Raji (cell line): ENCODE data around the gene CSF2RB.

Experiments used
- POLR2A ChIP-seq: IDR thresholded peaks from 2 replicates; pipeline ENCODE4 v1.6.1; 2011; ENCODE audit warnings: low read depth, low read length, control low read depth; ENCODE audit not compliant: insufficient read depth

The CSF2RB gene

DNA sequence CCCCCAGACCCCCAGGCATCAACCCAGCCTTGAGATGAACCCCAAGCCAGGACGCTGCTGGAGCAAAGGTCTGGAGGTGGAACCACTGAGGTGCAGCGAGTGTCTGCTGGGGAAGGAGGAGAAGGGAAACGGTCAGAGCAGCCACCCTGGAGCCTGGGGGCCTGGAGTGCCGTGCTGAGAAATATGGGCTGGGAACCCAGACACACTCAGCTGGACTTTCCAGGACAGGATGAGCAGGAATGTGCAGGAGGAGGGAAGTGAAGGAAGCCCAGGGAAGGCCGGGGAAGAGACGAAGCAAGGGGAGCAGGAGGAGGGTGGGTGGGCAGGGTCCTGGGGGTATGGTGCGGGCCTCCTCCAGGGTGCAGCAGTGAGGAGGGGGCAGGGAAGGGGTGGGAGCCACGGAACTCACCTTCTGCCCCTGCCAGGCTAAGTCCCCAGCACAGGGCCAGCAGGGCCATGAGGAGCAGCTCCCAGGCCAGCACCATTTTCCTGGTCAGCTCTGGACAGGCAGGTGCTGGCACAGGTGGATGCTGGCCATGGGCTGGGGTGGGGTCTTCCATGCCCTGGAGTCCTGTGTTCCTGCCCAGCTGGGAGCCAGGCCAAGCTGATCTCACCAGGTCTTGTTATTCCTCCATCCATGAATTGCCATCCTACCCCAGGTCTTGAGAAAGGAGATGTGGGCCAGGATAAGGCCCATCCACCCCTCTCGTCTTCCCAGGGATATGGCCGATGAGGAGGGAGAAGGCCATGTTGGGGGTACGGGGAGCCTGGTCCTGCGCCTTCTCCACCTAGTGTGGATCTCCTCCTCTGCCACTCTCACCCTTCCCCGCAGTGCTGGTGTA, 40.0 kb downstream of the CSF2RB start:
- TF ChIP-seq POLR2A = no peak

DNA sequence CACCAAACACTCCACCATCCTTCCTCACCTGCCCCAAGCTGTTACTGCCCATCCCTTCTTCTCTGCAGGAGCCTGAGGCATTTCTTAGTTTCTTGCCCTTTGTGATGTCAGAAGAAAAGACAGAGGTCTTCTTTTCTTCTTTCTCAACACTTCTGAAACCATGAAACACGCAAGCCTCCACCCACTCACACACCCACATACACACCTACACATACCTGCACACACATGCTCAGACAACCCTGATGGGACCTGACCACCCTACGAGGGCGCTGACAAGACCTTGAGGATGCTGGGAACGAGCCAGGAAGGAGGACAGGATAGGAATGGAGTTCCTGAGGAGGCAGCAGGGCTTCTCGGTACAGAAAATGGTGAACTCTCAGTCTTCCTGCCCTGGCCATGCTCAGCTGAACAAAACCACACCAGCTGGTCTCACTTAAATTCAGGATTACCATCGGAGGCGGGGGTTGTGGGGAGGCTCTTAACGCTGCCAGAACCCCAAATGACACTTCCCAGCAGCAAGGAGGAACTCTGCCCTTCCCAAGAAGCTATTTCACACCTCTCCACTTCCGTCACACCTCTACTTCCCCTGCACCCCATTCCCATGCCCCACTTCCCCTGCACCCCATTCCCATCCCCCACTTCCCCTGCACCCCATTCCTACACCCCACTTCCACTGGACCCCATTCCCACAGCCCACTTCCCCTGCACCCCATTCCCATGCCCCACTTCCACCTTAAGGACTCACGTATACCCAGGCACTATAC, 41.0 kb downstream of the CSF2RB start:
- no peak for TF ChIP-seq POLR2A

DNA sequence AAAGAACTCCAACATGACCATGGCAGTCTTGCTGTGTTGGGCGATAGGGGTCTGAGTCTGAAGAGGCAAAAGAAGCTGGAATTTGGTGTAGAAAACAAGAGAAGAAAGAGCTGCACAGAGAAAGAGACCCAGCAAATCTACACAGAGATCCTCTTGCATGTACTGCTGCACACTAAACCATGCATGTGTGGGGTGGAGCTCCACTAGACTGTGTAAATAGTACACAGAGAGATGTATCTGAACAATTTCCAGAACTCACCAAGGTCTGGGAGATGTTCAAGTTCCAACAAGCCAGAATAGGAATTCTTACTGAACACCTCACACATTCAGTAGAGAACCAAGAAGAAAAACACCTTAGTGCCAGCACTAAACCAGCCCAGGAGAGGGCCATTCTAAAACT, 42.3 kb downstream of the CSF2RB start:
- no peak for TF ChIP-seq POLR2A

DNA sequence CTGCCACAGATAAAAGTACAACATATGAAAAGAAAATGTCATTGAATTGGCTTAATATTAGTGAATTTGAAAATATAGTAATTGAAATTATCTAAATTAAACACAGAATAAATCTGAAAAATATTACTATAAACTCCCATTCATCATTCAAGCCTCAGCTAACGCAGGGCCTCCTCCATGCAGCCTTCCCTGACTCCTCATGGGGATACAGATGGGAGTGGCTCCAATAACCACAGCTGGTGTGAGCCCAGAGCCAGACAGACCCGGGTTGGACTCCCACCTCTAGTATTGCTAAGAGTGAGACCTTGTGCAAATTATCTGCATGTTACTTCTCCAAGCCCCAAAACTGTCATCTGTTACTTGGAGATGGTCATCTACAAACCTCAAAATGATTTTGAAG, 44.9 kb downstream of the CSF2RB start:
- TF ChIP-seq POLR2A = no peak

DNA sequence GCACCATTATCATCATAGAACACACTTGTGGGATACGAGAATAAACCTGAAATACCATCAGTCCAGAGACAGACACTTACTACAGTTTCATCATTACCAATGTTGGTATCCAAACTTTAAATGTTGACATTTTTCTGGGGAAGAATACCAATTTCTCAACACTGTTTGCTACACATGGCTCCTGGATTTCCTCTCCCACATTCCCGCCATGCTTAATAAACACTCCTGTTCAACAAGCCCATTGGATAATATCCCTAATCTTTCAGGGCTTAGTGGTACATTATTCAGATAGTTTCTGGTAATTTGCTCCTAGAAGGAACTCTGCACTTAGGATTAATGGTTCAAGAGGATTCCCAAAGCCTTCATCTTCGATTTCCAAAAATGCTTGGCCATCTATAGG, 48.2 kb downstream of the CSF2RB start:
- TF ChIP-seq POLR2A = no peak

DNA sequence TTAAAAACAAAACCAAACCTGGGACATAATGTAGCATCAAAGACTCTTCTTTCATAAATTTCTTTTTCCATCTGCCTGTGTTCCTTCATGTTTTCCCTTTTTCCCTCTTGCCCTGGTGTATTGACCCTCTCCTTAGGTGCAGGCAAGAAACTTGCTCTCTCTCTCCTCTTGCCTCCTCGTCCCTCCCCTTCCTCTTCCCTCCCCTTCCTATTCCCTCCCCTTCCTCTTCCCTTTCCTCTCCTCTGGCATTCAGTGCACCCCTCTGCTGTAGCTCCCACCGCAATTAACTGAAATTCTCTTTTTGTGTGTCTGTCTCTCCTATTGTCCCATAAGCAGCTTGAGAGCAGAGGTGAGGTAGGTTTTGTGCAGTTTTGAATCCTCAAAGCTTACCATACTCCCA, 49.9 kb downstream of the CSF2RB start:
- TF ChIP-seq POLR2A = no peak

DNA sequence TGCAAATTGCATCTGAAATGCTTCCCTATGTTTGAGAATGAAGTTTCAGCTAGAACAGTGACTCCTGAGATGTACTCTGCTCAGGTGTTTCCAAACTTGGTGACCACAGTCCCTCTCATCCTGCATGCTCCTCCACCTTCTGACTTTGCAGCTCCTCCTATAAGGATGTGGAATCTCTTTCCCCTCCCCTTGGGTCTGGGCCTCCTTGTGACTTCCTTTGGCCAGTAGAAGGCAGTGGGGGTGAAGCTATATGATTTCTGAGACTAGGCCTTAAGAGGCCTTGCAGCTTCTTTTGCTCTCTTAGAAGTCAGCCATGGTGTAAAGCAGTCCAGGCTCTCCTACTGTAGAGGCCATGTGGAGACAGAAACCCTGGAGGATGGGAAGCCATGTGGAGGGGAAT, 50.7 kb downstream of the CSF2RB start:
- TF ChIP-seq POLR2A = no peak

DNA sequence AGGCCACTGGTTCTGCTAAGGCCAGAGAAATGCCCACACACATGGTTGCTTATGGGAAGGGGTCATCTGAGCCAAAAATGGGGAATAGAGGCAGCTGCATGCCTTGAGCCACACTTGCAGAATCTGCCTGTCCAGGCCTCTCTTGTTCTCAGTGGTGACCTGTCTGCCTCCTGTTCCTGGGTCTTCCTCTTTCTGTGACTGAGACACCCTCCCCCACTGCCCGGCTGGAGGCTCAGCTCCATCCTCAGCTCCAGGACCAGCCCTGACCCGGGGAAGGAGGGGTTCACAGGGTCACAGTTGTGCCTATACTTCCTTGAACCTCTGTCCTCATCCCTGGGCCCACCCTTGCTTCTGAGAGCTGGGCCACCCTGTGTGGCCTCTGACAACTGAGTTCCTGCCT, 52.3 kb downstream of the CSF2RB start:
- TF ChIP-seq POLR2A = no peak

DNA sequence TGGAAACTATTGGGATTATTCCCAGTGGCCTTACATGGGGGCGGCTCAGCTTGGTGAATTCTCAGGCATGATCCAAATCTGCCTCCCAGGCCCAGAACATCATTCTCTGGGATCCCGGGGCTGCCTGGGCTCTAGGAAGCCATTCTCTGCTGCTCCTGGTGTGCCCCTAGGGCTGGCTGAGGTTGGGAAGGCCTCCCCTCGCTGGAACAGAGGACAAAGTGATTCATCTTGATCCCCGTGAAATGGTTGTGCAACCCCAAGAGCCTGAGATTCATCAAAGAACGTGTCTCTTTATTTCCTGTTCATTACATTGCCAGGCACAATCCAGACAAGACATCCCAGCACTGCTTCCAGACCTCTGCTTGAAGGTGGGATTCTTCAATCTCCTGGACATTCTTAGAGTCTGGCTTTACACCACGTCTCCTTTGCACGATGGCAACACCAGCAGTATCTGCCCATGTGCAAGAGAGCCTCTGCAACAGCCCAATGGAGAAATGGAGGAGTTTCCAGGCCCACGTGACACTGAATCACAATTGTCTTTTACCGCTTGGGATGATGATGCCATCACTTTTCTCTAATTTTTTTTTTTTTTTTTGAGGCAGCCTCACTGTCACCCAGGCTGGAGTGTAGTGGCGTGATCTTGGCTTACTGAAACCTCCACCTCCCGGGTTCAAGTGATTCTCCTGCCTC, 53.6 kb downstream of the CSF2RB start:
- no peak for TF ChIP-seq POLR2A

DNA sequence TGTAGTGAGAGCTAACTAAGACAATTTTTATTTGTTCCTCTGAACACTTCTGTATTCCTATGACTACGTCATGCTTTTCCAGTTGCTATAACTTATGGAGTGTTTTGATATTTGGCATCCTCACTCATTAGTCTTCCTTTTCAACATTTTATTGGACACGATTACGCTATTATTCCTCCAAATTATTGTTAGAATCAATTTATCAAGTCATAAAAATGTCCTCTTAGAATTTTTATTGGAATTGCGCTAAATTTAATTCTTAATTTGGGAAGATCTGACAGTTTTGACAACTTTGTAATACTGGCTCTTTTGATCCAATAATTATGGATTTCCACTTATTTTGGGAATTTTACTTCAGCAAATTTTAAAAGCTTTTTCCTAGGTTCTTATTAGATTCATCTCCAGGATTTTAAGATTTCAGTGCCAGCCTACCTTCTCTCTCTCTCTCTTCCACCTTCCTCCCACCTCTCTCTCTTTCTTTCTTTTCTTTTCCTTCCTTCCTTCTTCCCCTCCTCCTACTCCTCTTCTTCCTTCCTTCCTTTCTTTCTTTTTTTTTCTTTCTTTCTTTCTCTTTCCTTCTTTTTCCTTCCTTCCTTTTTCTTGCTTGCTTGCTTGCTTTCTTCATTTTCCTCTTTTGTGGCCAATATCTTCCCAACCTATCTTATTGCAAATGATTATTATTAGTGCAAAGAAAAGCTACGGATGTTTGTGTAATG, 55.0 kb downstream of the CSF2RB start:
- TF ChIP-seq POLR2A = no peak

DNA sequence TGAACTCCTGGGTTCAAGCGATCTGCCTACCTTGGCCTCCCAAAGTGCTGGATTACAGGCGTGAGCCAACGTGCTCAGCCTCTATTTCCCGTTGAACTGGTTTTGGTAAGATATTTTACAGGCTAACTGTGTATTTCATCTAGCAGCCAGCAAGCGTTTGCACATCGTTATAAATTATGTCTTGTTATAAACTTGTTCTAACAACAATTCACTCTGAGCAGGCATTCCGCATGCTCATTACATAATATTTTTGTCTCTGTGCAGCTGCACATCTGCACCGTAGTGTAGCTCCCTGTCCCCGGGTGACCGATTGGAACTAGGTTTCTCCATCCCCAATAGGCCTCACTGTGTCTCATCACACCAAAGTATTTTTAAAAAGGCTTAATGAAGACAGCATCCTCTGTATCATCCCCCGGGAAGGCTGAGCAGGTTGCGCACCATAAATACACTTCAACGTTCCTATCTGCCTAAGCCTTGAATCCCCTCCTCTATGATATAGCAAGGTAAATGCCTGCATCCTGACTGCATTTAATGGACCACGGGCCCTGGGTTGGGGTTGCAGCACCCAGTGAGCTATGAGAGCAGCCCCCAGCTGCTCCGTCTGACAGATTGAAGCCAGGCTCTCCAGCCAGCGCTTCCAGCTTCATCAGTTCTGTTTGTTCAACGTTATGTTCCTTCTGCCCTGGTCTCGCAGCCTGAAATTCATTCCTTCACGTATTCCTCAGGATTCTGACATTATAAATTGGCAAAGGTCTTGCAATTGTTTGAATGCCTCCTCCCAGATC, 58.1 kb downstream of the CSF2RB start:
- no peak for TF ChIP-seq POLR2A

DNA sequence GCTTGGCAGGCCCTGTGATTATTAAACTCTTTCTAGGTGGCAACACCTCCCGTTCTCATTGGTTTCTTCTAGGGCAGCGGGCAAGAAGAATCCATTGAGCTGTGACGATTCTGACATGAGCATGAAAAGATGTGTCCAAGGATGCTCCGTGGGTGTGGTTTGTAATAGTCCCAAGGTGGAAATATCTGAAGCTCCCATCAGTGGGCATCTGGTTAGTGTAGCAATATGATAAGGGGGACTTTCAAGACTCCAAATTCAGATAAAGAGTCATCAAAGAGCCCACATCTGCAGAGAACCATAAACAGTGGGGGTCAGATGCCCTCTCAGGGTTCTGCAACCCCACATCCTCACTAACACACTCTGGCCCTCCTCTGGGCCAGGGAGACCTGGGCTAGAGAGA, 63.2 kb downstream of the CSF2RB start:
- no peak for TF ChIP-seq POLR2A

DNA sequence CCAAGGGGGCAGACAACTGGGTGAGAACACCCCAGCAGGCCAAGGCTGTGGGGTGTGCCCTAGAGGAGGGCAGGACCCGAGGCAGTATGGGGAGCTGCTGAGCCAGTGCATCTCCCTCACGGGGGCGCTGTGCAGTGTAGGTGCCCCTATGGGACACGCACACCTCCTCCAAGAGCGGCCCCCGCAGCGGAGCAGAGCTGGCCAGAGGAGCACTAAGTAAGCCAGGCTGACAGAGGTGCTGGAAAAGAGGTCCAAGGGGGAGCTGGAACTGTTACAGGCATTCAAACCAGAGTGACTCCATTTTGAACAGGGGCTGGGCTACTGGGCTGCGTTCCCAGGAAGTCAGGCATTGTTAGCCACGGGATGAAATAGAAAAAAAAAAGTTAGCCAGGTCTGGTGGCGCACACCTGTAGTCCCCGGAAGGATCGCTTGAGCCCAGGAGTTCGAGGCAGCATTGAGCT, 64.0 kb downstream of the CSF2RB start:
- no peak for TF ChIP-seq POLR2A

DNA sequence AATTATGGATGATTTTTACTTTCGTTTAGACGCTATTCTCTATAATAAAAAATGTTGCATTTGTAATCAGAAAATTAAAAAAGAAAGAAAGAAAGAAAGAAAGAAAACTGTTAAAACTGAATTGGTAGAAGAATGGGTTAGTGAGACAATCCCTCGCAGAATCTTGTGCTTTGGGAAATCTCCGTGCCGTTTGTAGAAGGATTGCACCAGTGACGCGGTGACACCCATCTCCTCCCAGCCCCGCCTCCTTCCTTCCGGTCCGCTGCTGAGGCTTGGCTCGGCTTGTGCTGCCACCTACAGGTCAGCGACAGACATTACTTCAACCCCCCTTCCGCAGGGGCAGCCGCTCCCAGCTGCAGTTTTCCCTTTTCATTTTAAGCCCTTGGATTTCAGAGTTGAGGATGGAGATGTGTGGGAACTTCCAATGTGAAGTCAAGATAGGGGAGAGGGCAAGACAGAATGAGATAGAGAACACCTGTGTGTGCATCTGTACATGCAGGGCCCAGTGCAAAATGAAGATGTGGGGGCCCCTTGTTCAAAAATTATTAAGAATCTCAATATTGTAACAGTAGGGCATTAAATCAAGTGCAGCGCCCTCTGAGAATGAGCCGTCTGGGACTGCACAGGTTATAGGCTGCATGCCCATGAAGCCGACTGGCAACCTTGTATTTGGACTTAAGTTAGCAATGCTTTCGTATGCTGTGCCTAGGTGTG, 64.7 kb downstream of the CSF2RB start:
- peak; percentile 37; the same call in 1 of the 2 replicates for TF ChIP-seq POLR2A
